ENCODE results near the gene IRF7. TPM values are rescaled to one million over a fixed set of nuclear protein-coding genes. Genes with fewer than 3 reads are reported as not detected.

The IRF7 gene
- total RNA-seq, 1 experiment from 2014 or later = 15.2 TPM

DNA sequence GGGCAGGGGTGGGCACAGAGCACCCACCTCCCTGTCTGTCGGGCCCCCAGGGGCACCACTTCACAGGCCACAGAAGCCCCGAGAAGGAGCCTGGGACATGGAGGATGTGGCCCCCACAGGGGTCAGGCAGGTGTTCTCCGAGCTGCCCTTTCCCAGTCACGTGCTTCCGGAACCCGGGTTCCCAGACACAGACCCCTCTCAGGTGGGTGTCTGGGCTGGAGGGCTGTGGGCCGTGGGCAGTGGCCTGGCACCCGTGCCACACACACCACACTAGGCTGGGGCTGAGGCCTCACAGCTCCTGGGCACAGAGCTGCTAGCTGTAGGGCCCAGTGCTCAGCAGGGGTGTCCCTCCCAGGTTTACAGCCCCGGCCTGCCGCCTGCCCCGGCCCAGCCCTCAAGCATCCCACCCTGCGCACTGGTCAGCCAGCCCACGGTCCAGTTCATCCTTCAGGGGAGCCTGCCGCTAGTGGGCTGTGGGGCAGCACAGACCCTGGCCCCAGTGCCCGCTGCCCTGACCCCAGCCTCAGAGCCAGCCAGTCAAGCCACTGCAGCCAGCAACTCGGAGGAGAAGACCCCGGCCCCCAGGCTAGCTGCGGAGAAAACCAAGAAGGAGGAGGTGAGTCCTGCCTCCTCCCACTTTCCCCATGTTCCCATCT, 5.5 kb downstream of the IRF7 start:
- Histone ChIP-seq H3K36me3 (ENCODE audit: control insufficient read depth in 1 of 2, insufficient read depth in 2 of 2, low read length in 2 of 2) (peaks cover 36 to 42% of the 10 kb centered on the region in 2 experiments; a peak in 3 of 4 replicates), H3K9me3 (ENCODE audit: control insufficient read depth in 1 of 2, insufficient read depth in 1 of 2, low read depth in 1 of 2, low read length in 2 of 2) (no peaks in the 10 kb centered on the region), H2AFZ (ENCODE audit: low read depth, low read length, poor library complexity, severe bottlenecking) (no peak overlapping the region), H3K9me2 (ENCODE audit: insufficient read depth) (no peaks in the 10 kb centered on the region), H3K27ac (ENCODE audit: low read depth, low read length) (no peak overlapping the region), H3K4me2 (ENCODE audit: low read length) (no peak overlapping the region), H3K27me3 (ENCODE audit: insufficient read depth, low read length) (no peaks in the 10 kb centered on the region), H3K4me1 (ENCODE audit: control insufficient read depth in 1 of 2, insufficient read depth in 2 of 2, low read length in 2 of 2) (peaks cover 8 to 30% of the 10 kb centered on the region in 2 experiments), H4K20me1 (ENCODE audit: insufficient read depth) (peaks cover 13% of the 10 kb centered on the region; the same call in 1 of the 2 replicates), H3K4me3 (replicated peaks in 1 of 2; ENCODE audit: low read depth in 1 of 2, low read length in 2 of 2) (no peak overlapping the region), H3K79me2 (ENCODE audit: insufficient read depth, low read length) (peaks cover 22% of the 10 kb centered on the region; the same call in 1 of the 2 replicates), H3K9ac (ENCODE audit: low read length) (no peak overlapping the region)
- no peak for TF ChIP-seq EGR1 (IDR thresholded peaks at IDR 0.05; ENCODE audit: low read depth)
- ChIA-PET RAD21 (ENCODE audit: low non-redundant PET in 1 of 2, low total read pairs in 2 of 2, uncharacterized antibody in 2 of 2, unreplicated experiment in 2 of 2) (no interaction called here), POLR2A (no interaction called here), CTCF (no interaction called here)
- DNase-seq (ENCODE audit: low read depth, low spot score) (no peak), ATAC-seq (no peak)
- intact Hi-C loops (cut with micrococcal nuclease) = no loop called here
- no TSS peak for BruUV-seq (replicated peaks)

DNA sequence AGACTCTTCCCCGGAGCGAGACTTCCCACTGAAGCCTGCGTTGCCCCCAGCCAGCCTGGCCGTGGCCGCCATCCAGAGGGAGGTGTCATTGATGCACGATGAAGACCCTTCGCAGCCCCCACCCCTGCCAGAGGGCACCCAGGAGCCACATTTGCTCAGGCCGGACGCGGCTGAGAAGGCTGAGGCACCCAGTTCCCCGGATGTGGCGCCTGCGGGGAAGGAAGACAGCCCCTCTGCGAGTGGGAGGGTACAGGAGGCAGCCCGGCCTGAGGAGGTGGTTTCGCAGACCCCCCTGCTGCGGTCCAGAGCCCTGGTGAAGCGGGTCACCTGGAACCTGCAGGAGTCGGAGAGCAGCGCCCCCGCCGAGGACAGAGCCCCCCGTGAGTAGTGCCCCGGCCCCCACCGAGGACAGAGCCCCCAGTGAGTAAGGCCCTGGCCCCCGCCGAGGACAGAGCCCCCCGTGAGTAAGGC, 6.4 kb downstream of the IRF7 start:
- ATAC-seq (no peak), DNase-seq (ENCODE audit: low read depth, low spot score) (no peak)
- Histone ChIP-seq H2AFZ (ENCODE audit: low read depth, low read length, poor library complexity, severe bottlenecking) (no peak overlapping the region), H3K79me2 (ENCODE audit: insufficient read depth, low read length) (peaks cover 14% of the 10 kb centered on the region; the same call in 1 of the 2 replicates), H3K36me3 (ENCODE audit: control insufficient read depth in 1 of 2, insufficient read depth in 2 of 2, low read length in 2 of 2) (peaks cover 36 to 49% of the 10 kb centered on the region in 2 experiments; a peak in 3 of 4 replicates), H3K9me3 (ENCODE audit: control insufficient read depth in 1 of 2, insufficient read depth in 1 of 2, low read depth in 1 of 2, low read length in 2 of 2) (no peaks in the 10 kb centered on the region), H3K9me2 (ENCODE audit: insufficient read depth) (no peaks in the 10 kb centered on the region), H3K4me2 (ENCODE audit: low read length) (no peak overlapping the region), H3K27ac (ENCODE audit: low read depth, low read length) (no peak overlapping the region), H3K9ac (ENCODE audit: low read length) (no peak overlapping the region), H3K4me3 (replicated peaks in 1 of 2; ENCODE audit: low read depth in 1 of 2, low read length in 2 of 2) (no peak overlapping the region), H3K27me3 (ENCODE audit: insufficient read depth, low read length) (no peaks in the 10 kb centered on the region), H3K4me1 (ENCODE audit: control insufficient read depth in 1 of 2, insufficient read depth in 2 of 2, low read length in 2 of 2) (peaks cover 8 to 21% of the 10 kb centered on the region in 2 experiments), H4K20me1 (ENCODE audit: insufficient read depth) (peaks cover 13% of the 10 kb centered on the region; the same call in 1 of the 2 replicates)
- no TSS peak for BruUV-seq (replicated peaks)
- ChIA-PET POLR2A (no interaction called here), CTCF (no interaction called here), RAD21 (ENCODE audit: low non-redundant PET in 1 of 2, low total read pairs in 2 of 2, uncharacterized antibody in 2 of 2, unreplicated experiment in 2 of 2) (no interaction called here)
- intact Hi-C loops (cut with micrococcal nuclease) = no loop called here
- TF ChIP-seq, protein P1, sequence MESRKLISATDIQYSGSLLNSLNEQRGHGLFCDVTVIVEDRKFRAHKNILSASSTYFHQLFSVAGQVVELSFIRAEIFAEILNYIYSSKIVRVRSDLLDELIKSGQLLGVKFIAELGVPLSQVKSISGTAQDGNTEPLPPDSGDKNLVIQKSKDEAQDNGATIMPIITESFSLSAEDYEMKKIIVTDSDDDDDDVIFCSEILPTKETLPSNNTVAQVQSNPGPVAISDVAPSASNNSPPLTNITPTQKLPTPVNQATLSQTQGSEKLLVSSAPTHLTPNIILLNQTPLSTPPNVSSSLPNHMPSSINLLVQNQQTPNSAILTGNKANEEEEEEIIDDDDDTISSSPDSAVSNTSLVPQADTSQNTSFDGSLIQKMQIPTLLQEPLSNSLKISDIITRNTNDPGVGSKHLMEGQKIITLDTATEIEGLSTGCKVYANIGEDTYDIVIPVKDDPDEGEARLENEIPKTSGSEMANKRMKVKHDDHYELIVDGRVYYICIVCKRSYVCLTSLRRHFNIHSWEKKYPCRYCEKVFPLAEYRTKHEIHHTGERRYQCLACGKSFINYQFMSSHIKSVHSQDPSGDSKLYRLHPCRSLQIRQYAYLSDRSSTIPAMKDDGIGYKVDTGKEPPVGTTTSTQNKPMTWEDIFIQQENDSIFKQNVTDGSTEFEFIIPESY (IDR thresholded peaks at IDR 0.05; ENCODE audit: extremely low read depth, insufficient replicate concordance, low read length) = no peak
- TF ChIP-seq CEBPB (IDR thresholded peaks at IDR 0.05; ENCODE audit: low read depth) (no peak), POLR2A (IDR thresholded peaks at IDR 0.05; ENCODE audit: borderline replicate concordance, extremely low read depth, insufficient read depth, insufficient read length) (no peak), POLR2AphosphoS5 (IDR thresholded peaks at IDR 0.05; ENCODE audit: low read depth, low read length) (no peak), EGR1 (IDR thresholded peaks at IDR 0.05; ENCODE audit: low read depth) (no peak), EZH2 (IDR thresholded peaks at IDR 0.05) (no peak), SRF (IDR thresholded peaks at IDR 0.05; ENCODE audit: low read depth) (no peak), ZFX (IDR thresholded peaks at IDR 0.05) (no peak), CBX3 (IDR thresholded peaks at IDR 0.05; ENCODE audit: low read depth) (no peak), ELF1 (IDR thresholded peaks at IDR 0.05; ENCODE audit: borderline replicate concordance, low read depth) (no peak), ZNF274 (IDR thresholded peaks at IDR 0.05; ENCODE audit: low read depth, low read length) (no peak)
- TF ChIP-seq, protein P2, sequence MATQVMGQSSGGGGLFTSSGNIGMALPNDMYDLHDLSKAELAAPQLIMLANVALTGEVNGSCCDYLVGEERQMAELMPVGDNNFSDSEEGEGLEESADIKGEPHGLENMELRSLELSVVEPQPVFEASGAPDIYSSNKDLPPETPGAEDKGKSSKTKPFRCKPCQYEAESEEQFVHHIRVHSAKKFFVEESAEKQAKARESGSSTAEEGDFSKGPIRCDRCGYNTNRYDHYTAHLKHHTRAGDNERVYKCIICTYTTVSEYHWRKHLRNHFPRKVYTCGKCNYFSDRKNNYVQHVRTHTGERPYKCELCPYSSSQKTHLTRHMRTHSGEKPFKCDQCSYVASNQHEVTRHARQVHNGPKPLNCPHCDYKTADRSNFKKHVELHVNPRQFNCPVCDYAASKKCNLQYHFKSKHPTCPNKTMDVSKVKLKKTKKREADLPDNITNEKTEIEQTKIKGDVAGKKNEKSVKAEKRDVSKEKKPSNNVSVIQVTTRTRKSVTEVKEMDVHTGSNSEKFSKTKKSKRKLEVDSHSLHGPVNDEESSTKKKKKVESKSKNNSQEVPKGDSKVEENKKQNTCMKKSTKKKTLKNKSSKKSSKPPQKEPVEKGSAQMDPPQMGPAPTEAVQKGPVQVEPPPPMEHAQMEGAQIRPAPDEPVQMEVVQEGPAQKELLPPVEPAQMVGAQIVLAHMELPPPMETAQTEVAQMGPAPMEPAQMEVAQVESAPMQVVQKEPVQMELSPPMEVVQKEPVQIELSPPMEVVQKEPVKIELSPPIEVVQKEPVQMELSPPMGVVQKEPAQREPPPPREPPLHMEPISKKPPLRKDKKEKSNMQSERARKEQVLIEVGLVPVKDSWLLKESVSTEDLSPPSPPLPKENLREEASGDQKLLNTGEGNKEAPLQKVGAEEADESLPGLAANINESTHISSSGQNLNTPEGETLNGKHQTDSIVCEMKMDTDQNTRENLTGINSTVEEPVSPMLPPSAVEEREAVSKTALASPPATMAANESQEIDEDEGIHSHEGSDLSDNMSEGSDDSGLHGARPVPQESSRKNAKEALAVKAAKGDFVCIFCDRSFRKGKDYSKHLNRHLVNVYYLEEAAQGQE (IDR thresholded peaks at IDR 0.05; ENCODE audit: low read depth) = no peak
- TF ChIP-seq, protein P3, sequence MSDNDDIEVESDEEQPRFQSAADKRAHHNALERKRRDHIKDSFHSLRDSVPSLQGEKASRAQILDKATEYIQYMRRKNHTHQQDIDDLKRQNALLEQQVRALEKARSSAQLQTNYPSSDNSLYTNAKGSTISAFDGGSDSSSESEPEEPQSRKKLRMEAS (IDR thresholded peaks at IDR 0.05) = no peak
